Activated CD8-positive, alpha-beta memory T cell treated with anti-CD3 and anti-CD28 coated beads, Interleukin-2, amount 50 U/mL, for 24 hours (primary cell): Measurements from ENCODE around the gene FOXD4L3.
"Not testable (repeated sequence)": the region's sequence is repeated elsewhere in the genome, so short reads cannot be mapped to it uniquely, and the experiment has no call there.

ENCODE experiments used
- DNase-seq: peaks from one replicate; pipeline ENCODE4 v3.0.0-alpha.2; 2020; ENCODE audit errors: extremely low read depth

FOXD4L3 gene

DNA sequence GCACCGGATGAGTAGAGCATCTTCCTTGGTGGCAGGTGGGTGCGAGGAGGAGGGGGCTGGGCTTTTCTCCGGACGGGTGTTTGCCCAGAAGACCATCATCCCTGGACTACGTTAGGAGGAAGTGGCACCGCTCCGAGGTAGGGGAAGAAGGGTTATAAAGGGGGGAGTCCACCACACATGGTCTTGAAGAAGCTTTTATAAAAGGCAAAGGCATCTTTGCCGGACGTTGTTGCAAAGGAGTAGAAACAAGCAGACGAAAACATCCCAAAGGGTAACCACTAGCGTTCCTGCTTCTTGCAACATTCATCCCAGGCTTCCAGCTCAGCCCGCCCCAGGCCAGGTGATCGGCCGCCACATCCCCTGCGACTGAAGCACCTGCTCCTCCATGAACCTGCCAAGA is at the start of gene FOXD4L3:
TSS of gene FOXD4L3 (plus strand) at position 301 of the 400 bp plus-strand sequence. CDS start at position 386, 85 bp downstream.
- DNase-seq, result not testable (repeated sequence)

GRCh38 chr9:68281041-68281440 is 21.6 kb upstream of the FOXD4L3 start:
- DNase-seq, result not testable (repeated sequence)

DNA sequence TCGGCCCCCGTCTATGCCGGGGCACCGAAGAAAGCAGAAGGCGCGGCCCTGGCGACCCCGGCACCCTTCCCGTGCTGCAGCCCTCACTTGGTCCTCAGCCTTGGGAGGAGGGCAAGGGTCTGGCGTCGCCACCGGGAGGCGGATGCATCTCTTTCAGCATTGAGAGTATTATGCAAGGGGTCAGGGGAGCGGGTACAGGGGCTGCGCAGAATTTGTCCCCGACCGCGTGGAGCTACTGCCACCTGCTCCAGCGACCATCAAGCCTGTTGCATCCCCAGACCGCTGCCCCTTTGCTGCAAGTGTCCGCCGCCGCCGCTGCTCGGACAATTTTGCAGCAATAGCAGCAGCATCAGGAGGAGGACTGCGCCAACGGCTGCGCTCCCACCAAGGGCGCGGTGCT is 1.1 kb downstream of the FOXD4L3 start:
- not testable (repeated sequence) for DNase-seq

- not testable (repeated sequence) for DNase-seq
Measured at GRCh38 chr9:68304212-68304611, 1.5 kb downstream of the FOXD4L3 start.

DNA sequence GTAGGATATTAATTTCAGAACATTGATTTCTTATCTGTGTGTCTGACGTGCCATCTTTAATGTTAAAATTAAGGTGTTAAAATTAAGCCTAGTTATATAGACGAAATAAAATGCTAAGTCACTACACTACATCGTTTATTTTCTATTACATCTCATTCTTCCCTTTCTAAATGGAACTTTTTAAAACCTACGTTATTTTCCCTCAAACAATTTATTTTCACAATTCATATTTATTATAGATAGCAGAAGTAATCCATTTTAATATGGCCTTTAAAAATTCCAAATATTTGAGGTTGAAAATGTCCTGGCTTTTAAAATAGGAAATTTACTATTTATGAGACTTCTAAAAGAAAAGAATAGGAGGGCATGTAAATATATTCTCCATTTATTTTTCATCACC is 2.1 kb downstream of the FOXD4L3 start:
- DNase-seq, result not testable (repeated sequence)

GRCh38 chr9:68305680-68306285 is 3.1 kb downstream of the FOXD4L3 start:
- DNase-seq, result not testable (repeated sequence)

GRCh38 chr9:68306391-68306964 is 3.8 kb downstream of the FOXD4L3 start:
- not testable (repeated sequence) for DNase-seq

GRCh38 chr9:68307127-68307526 is 4.5 kb downstream of the FOXD4L3 start:
- not testable (repeated sequence) for DNase-seq

DNA sequence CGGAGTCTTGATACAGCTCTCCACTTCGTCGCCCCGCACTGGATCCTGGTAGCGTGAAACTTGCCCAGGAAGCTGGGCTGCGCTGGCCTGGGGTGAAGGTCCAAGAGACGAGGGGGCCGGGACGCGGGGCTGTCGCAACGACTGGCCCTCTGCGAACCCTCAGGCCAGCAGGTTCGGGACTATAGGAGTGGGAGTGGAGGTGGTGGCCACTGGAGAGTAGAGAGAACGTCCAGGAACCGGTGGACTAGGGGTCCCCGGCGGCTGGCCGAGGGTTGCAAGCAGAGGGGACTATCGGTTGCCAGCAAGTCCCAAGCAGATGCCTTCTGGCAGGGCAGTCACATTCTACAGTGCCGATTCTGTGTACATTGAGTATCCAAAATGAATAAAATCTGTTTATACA is 5.0 kb downstream of the FOXD4L3 start:
- DNase-seq, result not testable (repeated sequence)

GRCh38 chr9:68311208-68311607 is 8.5 kb downstream of the FOXD4L3 start:
- DNase-seq, result not testable (repeated sequence)

GRCh38 chr9:68318209-68318608 is 15.5 kb downstream of the FOXD4L3 start:
- DNase-seq, result not testable (repeated sequence)

- not testable (repeated sequence) for DNase-seq
Measured at GRCh38 chr9:68323749-68324148, 21.1 kb downstream of the FOXD4L3 start.

DNA sequence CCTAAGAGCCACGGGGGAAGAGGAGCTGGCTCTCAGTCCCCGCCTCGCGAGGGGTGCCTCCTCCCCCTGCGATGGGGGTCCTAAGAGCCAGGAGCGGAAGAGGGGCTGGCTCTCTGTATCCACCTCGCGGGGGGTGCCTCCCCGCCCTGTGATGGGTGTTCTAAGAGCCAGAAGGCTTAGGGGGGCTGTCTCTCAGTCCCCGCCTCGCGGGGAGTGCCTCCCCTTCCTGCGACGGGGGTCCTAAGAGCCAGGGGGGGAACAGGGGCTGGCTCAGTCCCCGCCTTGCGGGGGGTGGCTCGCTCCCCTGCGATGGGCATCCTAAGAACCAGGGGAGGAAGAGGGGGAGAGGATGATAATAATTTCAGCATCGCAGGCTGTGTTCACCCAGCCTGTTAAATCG is 21.9 kb downstream of the FOXD4L3 start:
- not testable (repeated sequence) for DNase-seq

GRCh38 chr9:68329106-68329505 is 26.4 kb downstream of the FOXD4L3 start:
- not testable (repeated sequence) for DNase-seq

DNA sequence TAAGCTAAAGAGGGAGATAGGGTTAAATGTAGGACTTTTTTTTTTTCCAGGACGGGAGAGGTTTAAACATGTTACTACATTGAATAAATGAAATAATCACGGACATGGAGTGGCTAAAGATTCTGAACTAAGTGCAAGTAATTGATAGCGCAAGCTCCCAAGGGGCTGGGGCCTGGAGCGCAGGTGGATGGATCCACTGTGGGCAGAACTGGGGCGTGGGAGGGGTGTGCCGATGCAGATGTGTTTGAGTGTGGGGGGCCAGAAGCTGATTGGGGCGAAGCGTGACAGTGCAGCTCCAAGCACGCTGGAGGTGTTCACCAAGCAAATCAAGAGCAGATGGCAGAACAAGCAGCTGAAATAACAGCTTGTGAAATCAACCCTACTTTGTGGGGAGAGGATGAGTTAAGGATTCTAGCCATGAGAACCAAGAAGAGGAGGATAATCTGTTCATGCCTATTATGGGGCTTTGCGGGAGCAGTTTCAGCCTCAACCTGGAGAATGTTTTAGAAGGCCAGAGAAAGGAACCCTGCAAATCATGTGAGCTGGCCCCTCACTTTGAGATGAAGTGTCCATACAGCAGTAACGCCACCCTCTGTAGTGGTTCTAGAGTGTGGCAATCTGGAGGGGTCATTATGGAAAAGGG is 28.0 kb downstream of the FOXD4L3 start:
- DNase-seq, result not testable (repeated sequence)

DNA sequence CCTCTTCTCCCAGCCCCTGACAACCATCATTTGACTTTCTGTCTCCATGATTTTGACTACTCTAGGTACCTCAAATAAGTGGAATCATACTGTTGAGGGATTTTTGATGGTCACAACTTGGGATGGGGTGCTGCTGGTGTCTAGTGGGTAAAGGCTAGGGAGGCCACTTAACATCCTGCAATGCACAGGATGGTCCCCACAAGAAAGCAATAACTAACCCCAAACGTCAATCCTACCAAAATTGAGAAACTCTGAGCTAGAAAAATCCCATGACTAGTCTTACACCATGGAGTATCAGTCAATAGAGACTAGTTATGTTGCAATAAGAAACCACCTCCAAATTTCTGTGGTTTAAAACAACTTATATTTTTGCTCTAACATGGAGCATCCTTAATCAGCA is 29.5 kb downstream of the FOXD4L3 start:
- not testable (repeated sequence) for DNase-seq

- DNase-seq, result not testable (repeated sequence)
Measured at GRCh38 chr9:68335935-68336334, 33.3 kb downstream of the FOXD4L3 start.

DNA sequence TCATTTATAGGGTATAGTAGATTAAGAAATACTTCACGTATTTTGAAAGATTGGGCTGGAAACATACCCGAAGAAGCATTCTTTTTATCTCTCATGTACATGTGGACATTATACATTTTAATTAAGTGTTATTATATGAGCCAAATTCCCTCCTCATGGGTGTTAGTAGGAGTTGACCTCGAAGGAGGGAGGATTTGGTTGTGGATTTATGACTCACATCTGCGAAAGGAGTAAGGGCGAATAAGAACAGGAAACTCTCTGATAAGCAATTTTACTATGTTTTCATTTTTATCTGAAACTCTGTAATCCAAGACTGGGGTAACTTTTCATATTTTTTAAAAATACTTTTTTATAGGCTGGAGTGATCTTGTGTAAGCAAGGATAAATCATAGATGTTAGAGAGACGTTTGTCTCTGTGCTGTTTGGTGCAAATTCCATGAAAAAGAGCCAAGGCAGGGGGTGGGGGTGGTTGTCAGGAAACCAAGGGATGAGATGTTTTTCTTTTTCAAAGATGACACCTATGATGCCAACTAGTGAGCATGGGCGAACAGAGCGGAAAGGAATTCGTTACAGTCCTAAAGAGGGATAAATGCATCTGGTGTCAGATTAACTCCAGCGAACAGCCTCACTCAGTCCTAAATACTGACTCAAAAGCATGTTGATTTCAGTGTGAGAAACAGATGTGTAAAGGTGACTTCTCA is 34.1 kb downstream of the FOXD4L3 start:
- DNase-seq, result not testable (repeated sequence)

GRCh38 chr9:68338000-68338399 is 35.3 kb downstream of the FOXD4L3 start:
- DNase-seq, result not testable (repeated sequence)

- not testable (repeated sequence) for DNase-seq
Measured at GRCh38 chr9:68342265-68343025, 39.8 kb downstream of the FOXD4L3 start.

GRCh38 chr9:68343242-68343641 is 40.6 kb downstream of the FOXD4L3 start:
- DNase-seq, result not testable (repeated sequence)
